Fibroblast of pulmonary artery (primary cell): ENCODE measurements around the gene PCDHGB6.

Experiments
- DNase-seq: peaks from one replicate; pipeline ENCODE4 v3.0.0-alpha.2; 2010; ENCODE audit warnings: low read depth
- H3K4me3 ChIP-seq: replicated peaks from 2 replicates; pipeline ENCODE4 v1.5.1; 2011; ENCODE audit warnings: low read depth, mild to moderate bottlenecking, control low read depth, low read length, moderate library complexity
- TF ChIP-seq, protein P1 (sequence below): IDR thresholded peaks from 2 replicates; pipeline ENCODE4 v1.5.1; 2011; ENCODE audit warnings: mild to moderate bottlenecking, control low read depth, low read length, inconsistent platforms; ENCODE audit errors: missing control alignments

The PCDHGB6 gene

DNA sequence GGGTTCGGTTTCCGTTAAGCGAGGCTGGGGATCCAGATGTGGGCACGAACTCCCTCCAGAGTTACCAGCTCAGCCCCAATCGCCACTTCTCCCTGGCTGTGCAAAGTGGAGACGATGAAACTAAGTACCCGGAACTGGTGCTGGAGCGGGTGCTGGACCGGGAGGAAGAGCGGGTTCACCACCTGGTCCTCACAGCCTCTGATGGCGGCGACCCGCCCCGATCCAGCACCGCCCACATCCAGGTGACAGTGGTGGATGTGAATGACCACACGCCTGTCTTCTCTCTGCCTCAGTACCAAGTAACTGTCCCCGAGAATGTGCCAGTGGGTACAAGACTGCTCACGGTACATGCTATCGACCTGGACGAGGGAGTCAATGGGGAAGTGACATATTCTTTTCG is 24.5 kb upstream of the PCDHGB6 start:
- H3K4me3 ChIP-seq, result peak overlapping the region; percentile 57
- no peak for DNase-seq
- TF ChIP-seq, protein P1, sequence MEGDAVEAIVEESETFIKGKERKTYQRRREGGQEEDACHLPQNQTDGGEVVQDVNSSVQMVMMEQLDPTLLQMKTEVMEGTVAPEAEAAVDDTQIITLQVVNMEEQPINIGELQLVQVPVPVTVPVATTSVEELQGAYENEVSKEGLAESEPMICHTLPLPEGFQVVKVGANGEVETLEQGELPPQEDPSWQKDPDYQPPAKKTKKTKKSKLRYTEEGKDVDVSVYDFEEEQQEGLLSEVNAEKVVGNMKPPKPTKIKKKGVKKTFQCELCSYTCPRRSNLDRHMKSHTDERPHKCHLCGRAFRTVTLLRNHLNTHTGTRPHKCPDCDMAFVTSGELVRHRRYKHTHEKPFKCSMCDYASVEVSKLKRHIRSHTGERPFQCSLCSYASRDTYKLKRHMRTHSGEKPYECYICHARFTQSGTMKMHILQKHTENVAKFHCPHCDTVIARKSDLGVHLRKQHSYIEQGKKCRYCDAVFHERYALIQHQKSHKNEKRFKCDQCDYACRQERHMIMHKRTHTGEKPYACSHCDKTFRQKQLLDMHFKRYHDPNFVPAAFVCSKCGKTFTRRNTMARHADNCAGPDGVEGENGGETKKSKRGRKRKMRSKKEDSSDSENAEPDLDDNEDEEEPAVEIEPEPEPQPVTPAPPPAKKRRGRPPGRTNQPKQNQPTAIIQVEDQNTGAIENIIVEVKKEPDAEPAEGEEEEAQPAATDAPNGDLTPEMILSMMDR, result no peak

DNA sequence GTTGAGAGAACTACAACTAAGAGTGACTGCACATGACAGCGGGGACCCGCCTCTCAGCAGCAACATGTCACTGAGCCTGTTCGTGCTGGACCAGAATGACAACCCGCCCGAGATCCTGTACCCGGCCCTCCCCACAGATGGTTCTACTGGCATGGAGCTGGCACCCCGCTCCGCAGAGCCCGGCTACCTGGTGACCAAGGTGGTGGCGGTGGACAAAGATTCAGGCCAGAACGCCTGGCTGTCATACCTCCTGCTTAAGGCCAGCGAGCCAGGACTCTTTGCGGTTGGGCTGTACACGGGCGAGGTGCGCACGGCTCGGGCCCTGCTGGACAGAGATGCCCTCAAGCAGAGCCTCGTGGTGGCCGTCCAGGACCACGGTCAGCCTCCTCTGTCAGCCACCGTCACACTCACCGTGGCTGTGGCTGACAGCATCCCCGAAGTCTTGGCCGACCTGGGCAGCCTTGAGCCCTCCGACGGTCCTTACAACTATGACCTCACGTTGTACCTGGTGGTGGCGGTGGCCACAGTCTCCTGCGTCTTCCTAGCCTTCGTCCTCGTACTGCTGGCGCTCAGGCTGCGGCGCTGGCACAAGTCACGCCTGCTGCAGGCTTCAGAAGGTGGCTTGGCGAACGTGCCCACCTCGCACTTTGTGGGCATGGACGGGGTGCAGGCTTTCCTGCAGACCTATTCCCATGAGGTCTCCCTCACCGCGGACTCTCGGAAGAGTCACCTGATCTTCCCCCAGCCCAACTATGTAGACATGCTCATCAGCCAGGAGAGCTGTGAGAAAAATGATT is 23.2 kb upstream of the PCDHGB6 start:
- TF ChIP-seq, protein P1, result no peak
- DNase-seq, result no peak
- H3K4me3 ChIP-seq, result no peak overlapping the region

DNA sequence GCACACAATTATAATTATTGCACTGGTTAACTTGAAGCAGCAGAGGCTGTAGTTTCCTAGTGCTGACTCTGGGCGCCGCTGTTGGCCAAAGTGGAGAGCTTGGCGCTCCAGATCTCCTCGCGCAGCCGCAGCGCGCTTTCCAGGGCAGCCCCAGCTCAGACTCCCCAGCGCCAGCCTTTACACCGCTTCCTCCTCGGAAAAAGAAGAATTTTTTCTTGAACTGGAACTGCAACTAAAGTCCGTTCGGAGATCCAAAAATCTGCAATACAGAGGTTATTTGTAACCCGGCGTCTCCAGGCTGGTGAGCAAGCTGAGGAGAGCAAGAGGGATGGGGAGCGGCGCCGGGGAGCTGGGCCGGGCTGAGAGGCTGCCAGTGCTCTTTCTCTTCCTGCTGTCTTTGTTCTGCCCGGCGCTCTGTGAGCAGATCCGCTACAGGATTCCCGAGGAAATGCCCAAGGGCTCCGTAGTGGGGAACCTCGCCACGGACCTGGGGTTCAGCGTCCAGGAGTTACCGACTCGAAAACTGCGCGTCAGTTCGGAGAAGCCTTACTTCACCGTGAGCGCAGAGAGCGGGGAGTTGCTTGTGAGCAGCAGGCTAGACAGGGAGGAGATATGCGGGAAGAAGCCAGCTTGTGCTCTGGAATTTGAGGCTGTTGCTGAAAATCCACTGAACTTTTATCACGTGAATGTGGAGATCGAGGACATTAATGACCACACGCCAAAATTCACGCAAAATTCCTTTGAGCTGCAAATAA is 20.1 kb upstream of the PCDHGB6 start, which contains the start of gene PCDHGB4:
PCDHGB4 (plus strand) TSS at position 142 of the 755 bp plus-strand sequence; CDS start at position 329, 187 bp downstream.
- peak; percentile 74 for DNase-seq
- TF ChIP-seq, protein P1, result peak; percentile 59
- H3K4me3 ChIP-seq, result peak within 1 kb of the TSS; percentile 57

DNA sequence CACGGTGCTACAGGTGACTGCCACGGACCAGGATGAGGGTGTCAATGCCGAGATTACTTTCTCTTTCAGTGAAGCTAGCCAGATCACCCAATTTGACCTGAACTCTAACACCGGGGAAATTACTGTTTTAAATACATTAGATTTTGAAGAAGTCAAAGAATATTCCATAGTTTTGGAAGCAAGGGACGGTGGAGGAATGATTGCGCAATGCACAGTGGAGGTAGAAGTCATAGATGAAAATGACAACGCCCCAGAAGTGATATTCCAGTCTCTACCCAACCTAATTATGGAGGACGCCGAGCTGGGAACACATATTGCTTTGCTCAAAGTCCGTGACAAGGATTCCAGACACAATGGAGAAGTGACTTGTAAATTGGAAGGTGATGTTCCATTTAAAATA is 19.2 kb upstream of the PCDHGB6 start:
- H3K4me3 ChIP-seq, result no peak overlapping the region
- DNase-seq, result no peak

DNA sequence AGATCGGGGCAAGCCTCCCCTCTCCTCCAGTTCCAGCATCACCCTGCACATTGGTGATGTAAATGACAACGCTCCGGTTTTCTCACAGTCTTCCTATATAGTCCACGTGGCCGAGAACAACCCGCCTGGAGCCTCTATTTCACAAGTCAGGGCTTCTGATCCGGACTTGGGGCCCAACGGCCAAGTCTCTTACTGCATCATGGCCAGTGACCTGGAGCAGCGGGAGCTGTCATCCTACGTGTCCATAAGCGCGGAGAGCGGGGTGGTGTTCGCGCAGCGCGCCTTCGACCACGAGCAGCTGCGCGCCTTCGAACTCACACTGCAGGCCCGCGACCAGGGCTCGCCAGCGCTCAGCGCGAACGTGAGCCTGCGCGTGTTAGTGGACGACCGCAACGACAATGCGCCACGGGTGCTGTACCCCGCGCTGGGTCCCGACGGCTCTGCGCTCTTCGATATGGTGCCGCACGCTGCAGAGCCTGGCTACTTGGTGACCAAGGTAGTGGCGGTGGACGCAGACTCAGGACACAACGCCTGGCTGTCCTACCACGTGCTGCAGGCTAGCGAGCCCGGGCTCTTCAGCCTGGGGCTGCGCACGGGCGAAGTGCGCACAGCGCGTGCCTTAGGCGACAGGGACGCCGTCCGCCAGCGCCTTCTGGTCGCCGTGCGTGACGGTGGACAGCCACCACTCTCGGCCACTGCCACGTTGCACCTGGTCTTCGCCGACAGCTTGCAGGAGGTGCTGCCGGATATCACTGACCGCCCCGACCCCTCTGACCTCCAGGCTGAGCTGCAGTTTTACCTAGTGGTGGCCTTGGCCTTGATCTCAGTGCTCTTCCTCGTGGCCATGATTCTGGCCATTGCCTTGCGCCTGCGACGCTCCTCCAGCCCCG is 18.4 kb upstream of the PCDHGB6 start:
- no peak for DNase-seq
- TF ChIP-seq, protein P1, result no peak
- H3K4me3 ChIP-seq, result no peak overlapping the region

More for the DNA sequence above, 19.2 kb upstream of the PCDHGB6 start:
- TF ChIP-seq, protein P1, result no peak

DNA sequence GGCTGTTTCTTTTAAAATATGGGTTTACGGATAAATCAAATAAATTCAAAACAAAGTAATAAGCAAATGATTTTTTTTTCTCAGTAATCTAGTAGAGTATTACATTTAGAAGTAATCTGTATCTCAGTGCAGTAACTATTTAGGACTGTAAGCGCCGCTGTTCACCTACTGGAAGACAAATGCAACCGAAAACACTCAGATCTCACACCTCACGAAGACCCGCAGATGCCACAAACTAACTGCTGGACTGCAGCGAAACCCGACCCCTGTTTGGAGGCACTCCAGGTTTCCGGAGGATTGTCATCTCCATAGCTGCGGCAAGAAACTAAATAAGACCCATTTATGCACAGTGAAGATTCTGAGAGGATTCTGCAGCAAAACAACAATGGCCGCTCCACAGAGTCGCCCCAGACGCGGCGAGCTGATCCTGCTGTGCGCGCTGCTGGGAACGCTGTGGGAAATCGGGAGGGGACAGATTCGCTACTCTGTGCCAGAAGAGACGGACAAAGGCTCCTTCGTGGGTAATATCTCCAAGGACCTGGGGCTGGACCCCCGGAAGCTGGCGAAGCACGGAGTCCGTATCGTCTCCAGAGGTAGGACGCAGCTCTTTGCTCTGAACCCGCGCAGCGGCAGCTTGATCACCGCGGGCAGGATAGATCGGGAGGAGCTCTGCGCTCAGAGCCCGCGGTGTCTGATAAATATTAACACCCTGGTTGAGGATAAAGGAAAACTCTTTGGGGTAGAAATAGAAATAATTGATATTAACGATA is 15.2 kb upstream of the PCDHGB6 start, which contains the start of gene PCDHGA8:
PCDHGA8 (plus strand) TSS at position 205 of the 770 bp plus-strand sequence; CDS start at position 386, 181 bp downstream.
- TF ChIP-seq, protein P1, result peak; percentile 17
- no peak within 1 kb of the TSS for H3K4me3 ChIP-seq
- peak; percentile 33 for DNase-seq
